ENCODE measurements around the gene FOXP1.
A peak's percentile ranks its signal among the peaks of the same experiment; 100 is the strongest.

The FOXP1 gene

GRCh38 chr3:71428841-71429596 is 154.5 kb downstream of the FOXP1 start:
- no peak for TF ChIP-seq CTCF (IDR thresholded peaks at IDR 0.05; ENCODE audit: insufficient read depth, low read length, poor library complexity, severe bottlenecking)
- no peak for DNase-seq (ENCODE audit: extremely low read depth, insufficient read length)
- Histone ChIP-seq H3K36me3 (ENCODE audit: control insufficient read depth, insufficient read depth, low read length) (no peaks in the 10 kb centered on the region), H3K27me3 (replicated peaks; ENCODE audit: control insufficient read depth, insufficient read depth, low read length) (no peaks in the 10 kb centered on the region; the same call in 1 of the 2 replicates), H3K4me3 (replicated peaks; ENCODE audit: low read depth, low read length) (no peak overlapping the region)

- Histone ChIP-seq H3K36me3 (ENCODE audit: control insufficient read depth, insufficient read depth, low read length) (no peaks in the 10 kb centered on the region), H3K4me3 (replicated peaks; ENCODE audit: low read depth, low read length) (no peak overlapping the region), H3K27me3 (replicated peaks; ENCODE audit: control insufficient read depth, insufficient read depth, low read length) (no peaks in the 10 kb centered on the region; the same call in none of the 2 replicates)
- no peak for TF ChIP-seq CTCF (IDR thresholded peaks at IDR 0.05; ENCODE audit: insufficient read depth, low read length, poor library complexity, severe bottlenecking)
- no peak for DNase-seq (ENCODE audit: extremely low read depth, insufficient read length)
Observed at GRCh38 chr3:71425491-71426071, 157.9 kb downstream of the FOXP1 start.

DNA sequence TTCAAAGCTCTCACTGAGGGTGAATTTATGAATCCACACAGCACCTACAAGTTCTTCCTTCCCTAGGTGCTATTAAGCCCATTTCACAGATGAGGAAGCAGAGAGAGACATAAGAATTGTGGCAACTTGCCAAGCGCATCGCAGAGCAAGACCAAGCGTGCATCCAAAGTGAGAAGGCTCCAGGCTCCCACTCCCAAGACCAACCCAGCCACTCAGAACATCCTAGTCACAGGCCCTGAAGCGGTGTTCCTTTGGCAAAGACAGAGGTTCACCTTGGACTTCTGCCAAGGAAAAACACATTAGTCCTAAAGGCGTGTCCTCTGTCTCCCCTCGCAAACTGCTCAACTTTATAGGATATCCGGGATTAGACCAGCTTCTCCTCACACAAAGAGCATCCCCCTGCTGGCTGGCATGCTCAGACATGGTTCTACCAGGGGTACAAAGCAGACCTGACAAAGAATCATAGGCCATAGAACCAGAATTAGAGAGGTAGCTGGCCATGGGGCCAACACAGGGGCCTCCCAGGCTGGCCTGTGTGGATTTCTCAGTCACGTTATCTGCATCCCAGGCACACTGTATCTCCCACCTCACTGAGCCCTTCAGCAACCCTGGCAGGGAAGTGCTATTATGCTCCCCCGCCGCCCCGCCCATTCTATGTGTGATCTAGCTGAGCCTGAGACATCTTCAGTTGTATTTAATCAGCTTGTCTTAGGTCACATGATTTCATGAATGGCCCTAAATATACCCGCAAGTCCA is 160.2 kb downstream of the FOXP1 start:
- H3K27me3 ChIP-seq (replicated peaks; ENCODE audit: control insufficient read depth, insufficient read depth, low read length), result no peaks in the 10 kb centered on the region; the same call in 1 of the 2 replicates
- no peak overlapping the region for H3K4me3 ChIP-seq (replicated peaks; ENCODE audit: low read depth, low read length)
- no peaks in the 10 kb centered on the region for H3K36me3 ChIP-seq (ENCODE audit: control insufficient read depth, insufficient read depth, low read length)
- no peak for DNase-seq (ENCODE audit: extremely low read depth, insufficient read length)
- TF ChIP-seq CTCF (IDR thresholded peaks at IDR 0.05; ENCODE audit: insufficient read depth, low read length, poor library complexity, severe bottlenecking), result no peak

- no peaks in the 10 kb centered on the region; the same call in 1 of the 2 replicates for H3K27me3 ChIP-seq (replicated peaks; ENCODE audit: control insufficient read depth, insufficient read depth, low read length)
- TF ChIP-seq CTCF (IDR thresholded peaks at IDR 0.05; ENCODE audit: insufficient read depth, low read length, poor library complexity, severe bottlenecking), result no peak
- no peaks in the 10 kb centered on the region for H3K36me3 ChIP-seq (ENCODE audit: control insufficient read depth, insufficient read depth, low read length)
- no peak overlapping the region for H3K4me3 ChIP-seq (replicated peaks; ENCODE audit: low read depth, low read length)
- DNase-seq (ENCODE audit: extremely low read depth, insufficient read length), result peak; percentile 63
Observed at GRCh38 chr3:71421820-71422566, 161.5 kb downstream of the FOXP1 start.

- DNase-seq (ENCODE audit: extremely low read depth, insufficient read length), result no peak
- no peaks in the 10 kb centered on the region for H3K36me3 ChIP-seq (ENCODE audit: control insufficient read depth, insufficient read depth, low read length)
- H3K4me3 ChIP-seq (replicated peaks; ENCODE audit: low read depth, low read length), result no peak overlapping the region
- no peak for TF ChIP-seq CTCF (IDR thresholded peaks at IDR 0.05; ENCODE audit: insufficient read depth, low read length, poor library complexity, severe bottlenecking)
- H3K27me3 ChIP-seq (replicated peaks; ENCODE audit: control insufficient read depth, insufficient read depth, low read length), result no peaks in the 10 kb centered on the region; the same call in 1 of the 2 replicates
Observed at GRCh38 chr3:71421475-71421819, 162.1 kb downstream of the FOXP1 start.
